Progenitor cell of endocrine pancreas (in vitro differentiated cells): ENCODE measurements around the gene OR8U1. TPM values are rescaled to one million over a fixed set of nuclear protein-coding genes. Genes with fewer than 3 reads are reported as not detected.

Experiments used
- DNase-seq: peaks from one replicate; pipeline ENCODE4 v3.0.0; 2021; ENCODE audit warnings: low spot score; ENCODE audit not compliant: unreplicated experiment
- H3K27ac Mint-ChIP-seq: 2 replicates; pipeline ENCODE4 v1.8.0; 2021; ENCODE audit warnings: mild to moderate bottlenecking, moderate library complexity, mixed read lengths
- H3K27me3 Mint-ChIP-seq: 2 replicates; pipeline ENCODE4 v1.8.0; 2021; ENCODE audit warnings: mixed read lengths
- H3K36me3 Mint-ChIP-seq: 2 replicates; pipeline ENCODE4 v1.8.0; 2022; ENCODE audit warnings: mixed read lengths; ENCODE audit not compliant: insufficient read depth
- H3K4me1 Mint-ChIP-seq: 2 replicates; pipeline ENCODE4 v1.8.0; 2021; ENCODE audit warnings: low read depth, mixed read lengths
- H3K4me3 Mint-ChIP-seq: 2 replicates; pipeline ENCODE4 v1.8.0; 2021; ENCODE audit warnings: low read depth, mild to moderate bottlenecking, moderate library complexity, mixed read lengths
- H3K9me3 Mint-ChIP-seq: 2 replicates; pipeline ENCODE4 v1.8.0; 2021; ENCODE audit warnings: low read depth, mixed read lengths
- CTCF ChIP-seq: fragments of 200-600 bp; sonication (generic); IDR thresholded peaks from one replicate; pipeline ENCODE4 v1.5.0; 2021; ENCODE audit warnings: antibody characterized with exemption, mild to moderate bottlenecking; ENCODE audit not compliant: unreplicated experiment
- long read RNA-seq: library from polyadenylated mRNA; unstranded; transcript quantifications from one replicate; pipeline ENCODE4 v2.0.0, GENCODE V29; 2020
- total RNA-seq: library from RNA; stranded (reverse); gene quantifications from 2 replicates; pipeline ENCODE4 v1.2.1, GENCODE V29; 2021

Gene OR8U1
- total RNA-seq = not detected in 2 replicates
- long read RNA-seq = 0 reads

GRCh38 chr11:56375324-56375723 is at the start of gene OR8U1:
Gene OR8U1, plus strand, starts transcription at chr11:56375624. Its CDS starts 0 bp downstream, at chr11:56375624.
- Mint-ChIP-seq H3K9me3 (no peaks in the 10 kb centered on the region), H3K4me1 (no peaks in the 10 kb centered on the region), H3K27ac (no peak within 1 kb of the TSS), H3K27me3 (no peaks in the 10 kb centered on the region), H3K4me3 (no peak within 1 kb of the TSS), H3K36me3 (no peaks in the 10 kb centered on the region)
- no peak for DNase-seq
- TF ChIP-seq CTCF = no peak

GRCh38 chr11:56331861-56332491 is 43.4 kb upstream of the OR8U1 start:
- DNase-seq = no peak
- Mint-ChIP-seq H3K36me3 (peaks cover 1% of the 10 kb centered on the region), H3K4me1 (peaks cover 9% of the 10 kb centered on the region)

GRCh38 chr11:56333156-56333555 is 42.3 kb upstream of the OR8U1 start:
- no peak overlapping the region for H3K27ac Mint-ChIP-seq
- DNase-seq = no peak
- peaks cover 1% of the 10 kb centered on the region for H3K36me3 Mint-ChIP-seq
- peaks cover 4% of the 10 kb centered on the region for H3K9me3 Mint-ChIP-seq
- peaks cover 9% of the 10 kb centered on the region for H3K4me1 Mint-ChIP-seq
- H3K27me3 Mint-ChIP-seq = no peaks in the 10 kb centered on the region
- H3K4me3 Mint-ChIP-seq = no peak overlapping the region
- TF ChIP-seq CTCF = no peak

More at GRCh38 chr11:56331861-56332491, 43.4 kb upstream of the OR8U1 start:
- Mint-ChIP-seq H3K27ac (no peak overlapping the region), H3K9me3 (no peaks in the 10 kb centered on the region), H3K4me3 (no peak overlapping the region), H3K27me3 (no peaks in the 10 kb centered on the region)
- TF ChIP-seq CTCF = no peak

- TF ChIP-seq CTCF = no peak
- no peaks in the 10 kb centered on the region for H3K4me1 Mint-ChIP-seq
- peaks cover 4% of the 10 kb centered on the region for H3K36me3 Mint-ChIP-seq
- peaks cover 39% of the 10 kb centered on the region for H3K9me3 Mint-ChIP-seq
- H3K4me3 Mint-ChIP-seq = no peak overlapping the region
- no peak overlapping the region for H3K27ac Mint-ChIP-seq
- no peak for DNase-seq
- no peaks in the 10 kb centered on the region for H3K27me3 Mint-ChIP-seq
Measured at GRCh38 chr11:56340289-56340688, 35.1 kb upstream of the OR8U1 start.

- TF ChIP-seq CTCF = no peak
- H3K36me3 Mint-ChIP-seq = peaks cover 2% of the 10 kb centered on the region
- no peak within 1 kb of the TSS for H3K27ac Mint-ChIP-seq
- DNase-seq = no peak
- H3K4me1 Mint-ChIP-seq = no peaks in the 10 kb centered on the region
- H3K9me3 Mint-ChIP-seq = peaks cover 17% of the 10 kb centered on the region
- no peak within 1 kb of the TSS for H3K4me3 Mint-ChIP-seq
- H3K27me3 Mint-ChIP-seq = no peaks in the 10 kb centered on the region
Measured at GRCh38 chr11:56345739-56346138, 29.7 kb upstream of the OR8U1 start, which contains the start of gene OR8K1. Gene OR8K1, plus strand, starts transcription at chr11:56346039. Its CDS starts 0 bp downstream, at chr11:56346039.
